Subcutaneous abdominal adipose tissue (tissue), 5 donors: ENCODE results near the gene WDR37.

Experiments
- H3K27ac ChIP-seq: one replicate; pipeline ENCODE4 v1.7.0; 2013; ENCODE audit warnings: low read depth, mild to moderate bottlenecking, inconsistent platforms, low read length, moderate library complexity
- H3K27me3 ChIP-seq, 5 donors: one replicate each; pipeline ENCODE4 v1.7.0; 2013; ENCODE audit warnings: low read length in 5 of 5, inconsistent platforms in 1 of 5; ENCODE audit not compliant: control insufficient read depth in 5 of 5, insufficient read depth in 4 of 5
- H3K36me3 ChIP-seq, 5 donors: one replicate each; pipeline ENCODE4 v1.7.0; 2013; ENCODE audit warnings: low read length in 5 of 5; ENCODE audit not compliant: control insufficient read depth in 5 of 5, insufficient read depth in 5 of 5
- H3K4me1 ChIP-seq, 5 donors: one replicate each; pipeline ENCODE4 v1.7.0; 2013; ENCODE audit warnings: low read length in 5 of 5, mild to moderate bottlenecking in 3 of 5, moderate library complexity in 1 of 5; ENCODE audit not compliant: control insufficient read depth in 5 of 5, insufficient read depth in 5 of 5
- H3K4me3 ChIP-seq, 5 donors: one replicate each; pipeline ENCODE4 v1.7.0; 2013; ENCODE audit warnings: low read length in 5 of 5, low read depth in 1 of 5
- H3K9ac ChIP-seq, 5 donors: one replicate each; pipeline ENCODE4 v1.7.0; 2013; ENCODE audit warnings: low read length in 5 of 5, mild to moderate bottlenecking in 4 of 5, moderate library complexity in 3 of 5
- H3K9me3 ChIP-seq, 5 donors: one replicate each; pipeline ENCODE4 v1.7.0; 2013; ENCODE audit warnings: low read length in 5 of 5; ENCODE audit not compliant: control insufficient read depth in 5 of 5
- donor health status: healthy.
- donor health status: healthy.
- donor health status: healthy.
- donor health status: healthy.
- donor health status: healthy.

WDR37 gene

DNA sequence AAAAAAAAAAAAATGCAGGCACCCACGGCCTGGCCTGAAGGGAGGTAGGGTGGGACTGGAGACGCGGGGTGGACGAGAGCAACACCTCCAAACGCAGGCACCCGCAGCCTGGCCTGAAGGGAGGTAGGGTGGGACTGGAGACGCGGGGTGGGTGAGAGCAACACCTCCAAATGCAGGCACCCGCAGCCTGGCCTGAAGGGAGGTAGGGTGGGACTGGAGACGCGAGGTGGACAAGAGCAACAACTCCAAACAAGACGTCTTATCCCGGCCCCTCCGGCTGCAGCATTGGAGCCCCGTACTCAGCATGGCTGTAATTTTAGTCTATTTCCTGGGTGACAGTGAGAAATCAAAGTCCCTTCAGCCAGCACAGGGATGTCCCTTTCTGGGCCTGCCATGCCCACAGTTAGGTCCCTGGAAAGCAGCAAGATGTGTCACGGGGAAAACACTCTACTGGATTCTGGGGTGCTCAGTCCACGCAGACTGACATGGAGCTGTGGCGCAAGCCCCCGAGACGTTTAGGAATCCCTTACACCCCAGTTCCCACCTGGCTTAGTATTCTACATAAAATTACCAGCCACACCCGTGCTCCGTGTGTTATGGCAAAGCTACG lies 119.9 kb downstream of the WDR37 start:
- no peak overlapping the region for H3K4me3 ChIP-seq
- H3K27ac ChIP-seq, result no peak overlapping the region
- H3K27me3 ChIP-seq, result peaks cover 0 to 8% (median 3%) of the 10 kb centered on the region in 5 donors
- H3K9me3 ChIP-seq, result no peaks in the 10 kb centered on the region
- H3K4me1 ChIP-seq, result peaks cover 0 to 1% (median 0%) of the 10 kb centered on the region in 5 donors
- no peaks in the 10 kb centered on the region for H3K36me3 ChIP-seq
- no peak overlapping the region for H3K9ac ChIP-seq

GRCh38 chr10:1177936-1178335 lies 121.8 kb downstream of the WDR37 start:
- Histone ChIP-seq H3K27ac (no peak overlapping the region), H3K36me3 (no peaks in the 10 kb centered on the region), H3K9me3 (no peaks in the 10 kb centered on the region), H3K4me3 (no peak overlapping the region), H3K4me1 (peaks cover 0 to 1% (median 0%) of the 10 kb centered on the region in 5 donors), H3K27me3 (peaks cover 0 to 7% (median 4%) of the 10 kb centered on the region in 5 donors), H3K9ac (no peak overlapping the region)

DNA sequence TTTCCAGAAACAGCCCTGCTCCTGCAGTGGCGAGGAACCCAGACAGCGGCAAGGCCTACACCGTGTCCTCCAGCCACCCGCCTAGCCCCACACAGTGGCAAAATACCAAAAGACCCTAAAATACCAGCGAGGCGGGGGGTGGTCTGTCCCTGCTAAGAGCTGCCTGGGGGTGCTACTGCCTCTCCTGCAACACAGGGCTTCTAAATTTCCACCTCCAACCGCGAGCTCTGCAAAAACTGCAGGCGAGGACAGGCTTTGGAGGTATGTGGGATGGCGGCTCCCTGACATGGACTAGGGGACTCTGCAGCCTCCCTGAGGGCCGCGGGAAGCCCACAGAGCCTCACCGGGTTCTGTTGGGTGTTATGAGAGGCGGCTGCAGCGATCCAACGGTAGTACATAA lies 122.3 kb downstream of the WDR37 start:
- Histone ChIP-seq H3K9me3 (no peaks in the 10 kb centered on the region), H3K9ac (no peak overlapping the region), H3K4me3 (no peak overlapping the region), H3K4me1 (peaks cover 0 to 1% (median 0%) of the 10 kb centered on the region in 5 donors), H3K36me3 (no peaks in the 10 kb centered on the region), H3K27ac (no peak overlapping the region), H3K27me3 (peaks cover 0 to 10% (median 5%) of the 10 kb centered on the region in 5 donors)

GRCh38 chr10:1179346-1180070 lies 123.3 kb downstream of the WDR37 start:
- Histone ChIP-seq H3K27me3 (peaks cover 0 to 11% (median 4%) of the 10 kb centered on the region in 5 donors), H3K4me1 (peaks cover 0 to 1% (median 0%) of the 10 kb centered on the region in 5 donors), H3K36me3 (no peaks in the 10 kb centered on the region), H3K4me3 (no peak overlapping the region), H3K9ac (no peak overlapping the region), H3K27ac (no peak overlapping the region), H3K9me3 (no peaks in the 10 kb centered on the region)

DNA sequence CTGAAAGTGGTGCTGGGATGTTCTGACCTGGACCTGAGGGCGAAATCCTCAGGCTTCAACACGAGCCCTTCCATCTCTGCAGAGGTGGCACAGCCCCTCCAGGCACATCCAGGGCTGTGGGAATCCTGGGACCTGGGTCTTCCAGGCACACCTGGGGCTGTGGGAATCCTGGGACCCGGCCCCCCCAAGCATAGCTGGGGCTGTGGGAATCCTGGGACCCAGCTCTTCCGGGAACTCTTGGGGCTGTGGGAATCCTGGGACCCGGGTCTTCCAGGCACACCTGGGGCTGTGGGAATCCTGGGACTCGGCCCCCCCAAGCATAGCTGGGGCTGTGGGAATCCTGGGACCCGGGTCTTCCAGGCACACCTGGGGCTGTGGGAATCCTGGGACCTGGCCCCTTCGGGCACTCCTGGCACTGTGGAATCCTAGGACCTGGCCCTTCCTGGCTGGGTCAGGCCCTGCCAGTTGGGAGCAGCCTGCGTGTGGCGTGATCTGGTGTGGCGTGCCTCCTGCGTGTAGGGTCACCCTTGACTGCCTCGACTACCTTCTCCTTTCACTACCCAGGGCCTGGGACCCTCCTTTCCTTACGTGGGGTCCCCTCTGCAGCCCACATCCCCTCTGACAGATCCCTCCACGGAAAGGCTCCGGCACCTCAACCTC lies 124.0 kb downstream of the WDR37 start:
- Histone ChIP-seq H3K9ac (no peak overlapping the region), H3K27ac (no peak overlapping the region), H3K36me3 (no peaks in the 10 kb centered on the region), H3K4me3 (no peak overlapping the region), H3K27me3 (peaks cover 0 to 15% (median 5%) of the 10 kb centered on the region in 5 donors), H3K4me1 (peaks cover 0 to 1% (median 0%) of the 10 kb centered on the region in 5 donors), H3K9me3 (no peaks in the 10 kb centered on the region)

GRCh38 chr10:1180836-1181235 lies 124.7 kb downstream of the WDR37 start:
- Histone ChIP-seq H3K9ac (no peak overlapping the region), H3K4me1 (peaks cover 0 to 1% (median 0%) of the 10 kb centered on the region in 5 donors), H3K36me3 (no peaks in the 10 kb centered on the region), H3K9me3 (no peaks in the 10 kb centered on the region), H3K27ac (no peak overlapping the region), H3K27me3 (peaks cover 0 to 18% (median 7%) of the 10 kb centered on the region in 5 donors), H3K4me3 (no peak overlapping the region)
